Fibroblast of lung (primary cell): ENCODE data around the gene URB1.

Experiments
- EZH2 ChIP-seq: IDR thresholded peaks from 2 replicates; pipeline ENCODE4 v1.5.1; 2012; ENCODE audit warnings: low read length, control low read depth, mild to moderate bottlenecking; ENCODE audit errors: missing control alignments
- TF ChIP-seq, protein P1 (sequence below), 2 donors: IDR thresholded peaks in 1 of 2; conservative IDR thresholded peaks in 1 of 2; 1 replicate in 1 of 2; 2 replicates in 1 of 2; pipeline ENCODE4 v1.5.1; 2011 to 2012; ENCODE audit warnings: low read length in 2 of 2, control low read depth in 1 of 2, inconsistent platforms in 1 of 2, low read depth in 1 of 2, mild to moderate bottlenecking in 1 of 2

DNA sequence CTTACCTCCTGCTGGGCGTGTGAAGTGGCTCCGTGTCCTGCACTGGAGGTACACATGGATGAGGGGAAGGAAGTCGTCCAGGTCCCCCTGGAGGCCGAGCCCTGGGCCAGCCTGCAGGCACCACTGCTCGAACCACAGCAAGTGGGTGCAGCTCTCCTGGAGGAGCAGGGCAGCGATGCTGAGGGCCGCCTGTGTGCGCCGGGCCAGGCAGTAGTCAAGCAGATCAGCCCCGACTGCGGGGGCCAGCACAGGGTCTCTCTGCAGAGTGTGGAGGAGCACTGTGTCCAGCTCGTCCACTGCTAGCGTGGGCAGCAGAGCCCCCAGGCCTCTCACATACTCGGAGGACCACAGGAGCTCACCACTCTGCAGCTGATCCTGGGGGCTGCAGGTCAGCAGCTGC is 45.9 kb downstream of the URB1 start:
- TF ChIP-seq, protein P1, sequence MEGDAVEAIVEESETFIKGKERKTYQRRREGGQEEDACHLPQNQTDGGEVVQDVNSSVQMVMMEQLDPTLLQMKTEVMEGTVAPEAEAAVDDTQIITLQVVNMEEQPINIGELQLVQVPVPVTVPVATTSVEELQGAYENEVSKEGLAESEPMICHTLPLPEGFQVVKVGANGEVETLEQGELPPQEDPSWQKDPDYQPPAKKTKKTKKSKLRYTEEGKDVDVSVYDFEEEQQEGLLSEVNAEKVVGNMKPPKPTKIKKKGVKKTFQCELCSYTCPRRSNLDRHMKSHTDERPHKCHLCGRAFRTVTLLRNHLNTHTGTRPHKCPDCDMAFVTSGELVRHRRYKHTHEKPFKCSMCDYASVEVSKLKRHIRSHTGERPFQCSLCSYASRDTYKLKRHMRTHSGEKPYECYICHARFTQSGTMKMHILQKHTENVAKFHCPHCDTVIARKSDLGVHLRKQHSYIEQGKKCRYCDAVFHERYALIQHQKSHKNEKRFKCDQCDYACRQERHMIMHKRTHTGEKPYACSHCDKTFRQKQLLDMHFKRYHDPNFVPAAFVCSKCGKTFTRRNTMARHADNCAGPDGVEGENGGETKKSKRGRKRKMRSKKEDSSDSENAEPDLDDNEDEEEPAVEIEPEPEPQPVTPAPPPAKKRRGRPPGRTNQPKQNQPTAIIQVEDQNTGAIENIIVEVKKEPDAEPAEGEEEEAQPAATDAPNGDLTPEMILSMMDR (conservative IDR thresholded peaks at IDR 0.05 in 1 of 2, IDR thresholded peaks at IDR 0.05 in 1 of 2; ENCODE audit: low read depth in 1 of 2, low read length in 2 of 2) = no peak
- no peak for TF ChIP-seq EZH2
